HCT116 (cell line): ENCODE data around the gene DAAM1.

Experiments used
- CTCF ChIP-seq, 3 experiments: fragments of 200-600 bp in 1 of 3; sonication (generic) in 1 of 3; IDR thresholded peaks in 2 of 3; conservative IDR thresholded peaks in 1 of 3; 2 replicates each; pipeline ENCODE4 v1.5.1; 2012 to 2017; ENCODE audit warnings: low read depth in 2 of 3, low read length in 2 of 3, antibody characterized with exemption in 1 of 3, borderline replicate concordance in 1 of 3, control low read depth in 1 of 3, mild to moderate bottlenecking in 1 of 3, mixed read lengths in 1 of 3, mixed run types in 1 of 3, moderate library complexity in 1 of 3; ENCODE audit not compliant: insufficient read depth in 1 of 3
- EZH2 ChIP-seq: fragments of 200-600 bp; sonication (generic); IDR thresholded peaks from 2 replicates; pipeline ENCODE4 v1.6.1; 2017; ENCODE audit warnings: antibody characterized with exemption, mixed run types
- POLR2A ChIP-seq: IDR thresholded peaks from 2 replicates; pipeline ENCODE4 v1.7.0; 2011; ENCODE audit warnings: borderline replicate concordance; ENCODE audit not compliant: insufficient read depth, insufficient read length; ENCODE audit errors: extremely low read depth
- POLR2AphosphoS5 ChIP-seq: IDR thresholded peaks from 2 replicates; pipeline ENCODE4 v1.6.1; 2011; ENCODE audit warnings: mild to moderate bottlenecking, low read depth, low read length, moderate library complexity
- RAD21 ChIP-seq: IDR thresholded peaks from 2 replicates; pipeline ENCODE4 v1.6.1; 2012; ENCODE audit warnings: low read depth, mild to moderate bottlenecking
- REST ChIP-seq: IDR thresholded peaks from 2 replicates; pipeline ENCODE4 v1.6.1; 2012; ENCODE audit warnings: low read depth
- TCF7L2 ChIP-seq: IDR thresholded peaks from 2 replicates; pipeline ENCODE4 v1.7.0; 2011; ENCODE audit warnings: borderline replicate concordance, inconsistent platforms; ENCODE audit not compliant: insufficient read depth, insufficient read length; ENCODE audit errors: extremely low read depth

- TF ChIP-seq POLR2A (no peak), CTCF (IDR thresholded peaks at IDR 0.05 in 2 of 3, conservative IDR thresholded peaks at IDR 0.05 in 1 of 3; ENCODE audit: borderline replicate concordance in 1 of 3, insufficient read depth in 1 of 3, low read depth in 2 of 3, low read length in 2 of 3) (no peak), REST (no peak), RAD21 (no peak), POLR2AphosphoS5 (no peak), EZH2 (no peak), TCF7L2 (no peak)
These were observed 94.9 kb downstream of the DAAM1 start for GRCh38 chr14:59283361-59283760.
